MCF 10A (cell line): Measurements from ENCODE around the gene ENTR1. TPM values are rescaled to one million over a fixed set of nuclear protein-coding genes. Genes with fewer than 3 reads are reported as not detected.
A peak's percentile ranks its signal among the peaks of the same experiment; 100 is the strongest.

Experiments used
- BruUV-seq: library from RNA; stranded (reverse); fragments of 400-500 nt; replicated peaks from 2 replicates; lab custom pipeline; 2021; lab: Mats Ljungman, UMichigan
- CTCF ChIA-PET: fragments of 300-600 bp; sonication (Branson Sonifier 250); formaldehyde crosslinking; extraction: SDS; loops from one replicate; lab custom pipeline; 2021; ENCODE audit warnings: antibody characterized with exemption, inconsistent platforms; lab: Yijun Ruan, JAX
- POLR2A ChIA-PET: fragments of 300-600, 350-650 bp; sonication (Branson Sonifier 250); formaldehyde crosslinking; extraction: SDS; loops from one replicate; lab custom pipeline; 2020; ENCODE audit warnings: antibody characterized with exemption, inconsistent platforms; lab: Yijun Ruan, JAX
- DNase-seq: peaks from one replicate; pipeline ENCODE4 v3.0.0-alpha.2; 2018; ENCODE audit not compliant: unreplicated experiment
- H3K27ac Mint-ChIP-seq: one replicate; pipeline ENCODE4 v1.8.0; 2022; ENCODE audit warnings: mild to moderate bottlenecking, low read depth, mixed read lengths; ENCODE audit not compliant: unreplicated experiment
- H3K27me3 Mint-ChIP-seq: one replicate; pipeline ENCODE4 v1.8.0; 2022; ENCODE audit warnings: mixed read lengths; ENCODE audit not compliant: insufficient read depth, unreplicated experiment
- H3K36me3 Mint-ChIP-seq: one replicate; pipeline ENCODE4 v1.8.0; 2022; ENCODE audit warnings: mild to moderate bottlenecking, moderate library complexity, mixed read lengths; ENCODE audit not compliant: insufficient read depth, unreplicated experiment
- H3K4me1 Mint-ChIP-seq: one replicate; pipeline ENCODE4 v1.8.0; 2022; ENCODE audit warnings: mixed read lengths; ENCODE audit not compliant: insufficient read depth, unreplicated experiment
- H3K4me3 Mint-ChIP-seq: one replicate; pipeline ENCODE4 v1.8.0; 2022; ENCODE audit warnings: mild to moderate bottlenecking, moderate library complexity, mixed read lengths; ENCODE audit not compliant: unreplicated experiment
- H3K9me3 Mint-ChIP-seq: one replicate; pipeline ENCODE4 v1.8.0; 2022; ENCODE audit warnings: mixed read lengths; ENCODE audit not compliant: unreplicated experiment
- intact Hi-C: fragments of 100-400 bp; cut with micrococcal nuclease; formaldehyde crosslinking; loops from 2 replicates; pipeline ENCODE4 v1.14.1; 2022
- total RNA-seq: library from RNA; stranded (reverse); gene quantifications from 2 replicates; pipeline ENCODE4 v1.2.3, GENCODE V29; 2022
- TF ChIP-seq, protein P1 (sequence below): fragments of 200-600 bp; IDR thresholded peaks from one replicate; pipeline ENCODE4 v1.8.0; 2022; ENCODE audit warnings: antibody characterized with exemption, mild to moderate bottlenecking; ENCODE audit not compliant: unreplicated experiment

Gene ENTR1
- total RNA-seq, 1 experiment from 2014 or later = 82.2 TPM

DNA sequence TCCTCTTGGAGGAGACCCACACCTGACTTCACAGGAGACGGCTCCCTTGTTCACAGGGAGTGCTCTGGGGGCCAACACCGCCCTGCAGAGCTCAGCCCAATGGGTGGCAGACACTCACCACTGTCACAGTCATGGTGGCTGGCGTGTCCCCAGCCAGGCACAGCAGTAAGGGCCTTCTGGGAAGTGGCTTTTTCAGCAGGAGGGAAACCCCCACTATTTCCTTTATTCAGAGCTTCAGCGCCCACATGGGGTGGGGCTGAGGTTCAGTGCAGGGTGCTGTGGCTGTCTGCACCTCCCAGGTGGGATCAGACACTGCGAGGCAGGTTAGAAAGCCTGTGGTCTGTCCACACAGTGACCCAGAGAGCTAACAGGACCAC is 6.9 kb downstream of the ENTR1 start:
- Mint-ChIP-seq H3K9me3 (no peaks in the 10 kb centered on the region), H3K27me3 (no peaks in the 10 kb centered on the region), H3K36me3 (peaks cover 58% of the 10 kb centered on the region), H3K4me3 (no peak overlapping the region), H3K4me1 (peaks cover 1% of the 10 kb centered on the region), H3K27ac (no peak overlapping the region)
- intact Hi-C loops = no loop called here
- no peak for DNase-seq
- TF ChIP-seq, protein P1, sequence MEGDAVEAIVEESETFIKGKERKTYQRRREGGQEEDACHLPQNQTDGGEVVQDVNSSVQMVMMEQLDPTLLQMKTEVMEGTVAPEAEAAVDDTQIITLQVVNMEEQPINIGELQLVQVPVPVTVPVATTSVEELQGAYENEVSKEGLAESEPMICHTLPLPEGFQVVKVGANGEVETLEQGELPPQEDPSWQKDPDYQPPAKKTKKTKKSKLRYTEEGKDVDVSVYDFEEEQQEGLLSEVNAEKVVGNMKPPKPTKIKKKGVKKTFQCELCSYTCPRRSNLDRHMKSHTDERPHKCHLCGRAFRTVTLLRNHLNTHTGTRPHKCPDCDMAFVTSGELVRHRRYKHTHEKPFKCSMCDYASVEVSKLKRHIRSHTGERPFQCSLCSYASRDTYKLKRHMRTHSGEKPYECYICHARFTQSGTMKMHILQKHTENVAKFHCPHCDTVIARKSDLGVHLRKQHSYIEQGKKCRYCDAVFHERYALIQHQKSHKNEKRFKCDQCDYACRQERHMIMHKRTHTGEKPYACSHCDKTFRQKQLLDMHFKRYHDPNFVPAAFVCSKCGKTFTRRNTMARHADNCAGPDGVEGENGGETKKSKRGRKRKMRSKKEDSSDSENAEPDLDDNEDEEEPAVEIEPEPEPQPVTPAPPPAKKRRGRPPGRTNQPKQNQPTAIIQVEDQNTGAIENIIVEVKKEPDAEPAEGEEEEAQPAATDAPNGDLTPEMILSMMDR = no peak
- CTCF ChIA-PET = no interaction called here
- BruUV-seq = no TSS peak
- POLR2A ChIA-PET = interaction anchor here (0.6 kb wide), 1 partner anchor 34 kb away, joined by 3 read pairs; no protein-coding TSS in a partner anchor

DNA sequence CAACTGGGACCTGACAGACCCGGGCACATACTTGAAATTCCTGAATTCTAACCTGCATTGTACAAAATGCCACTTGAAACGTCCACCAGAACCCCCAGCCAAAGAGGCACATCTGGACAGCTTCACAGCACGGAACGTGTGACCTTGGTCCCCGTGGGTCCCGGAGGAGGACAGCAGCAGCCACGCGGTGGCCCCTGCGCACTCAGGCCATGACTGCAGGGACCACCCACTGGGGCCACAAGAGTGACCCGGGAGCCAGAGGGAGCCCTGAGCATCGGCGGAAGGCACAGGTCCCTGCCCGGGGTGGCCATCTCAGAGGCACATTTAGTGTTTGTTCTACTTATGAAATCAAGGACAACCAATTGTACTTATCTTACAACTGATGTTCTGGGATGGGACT is 8.3 kb downstream of the ENTR1 start:
- no peak overlapping the region for H3K27ac Mint-ChIP-seq
- POLR2A ChIA-PET = interaction anchor here (0.7 kb wide), 1 partner anchor 8 kb away, joined by 3 read pairs; no protein-coding TSS in a partner anchor
- no peaks in the 10 kb centered on the region for H3K4me1 Mint-ChIP-seq
- H3K27me3 Mint-ChIP-seq = no peaks in the 10 kb centered on the region
- CTCF ChIA-PET = interaction anchor here (0.7 to 1.6 kb wide), 3 partner anchors 7 to 43 kb away, joined by 3 to 14 read pairs (median 3); partner anchors contain the start of gene DNLZ
- TF ChIP-seq, protein P1 = no peak
- peaks cover 50% of the 10 kb centered on the region for H3K36me3 Mint-ChIP-seq
- DNase-seq = no peak
- H3K4me3 Mint-ChIP-seq = no peak overlapping the region
- no peaks in the 10 kb centered on the region for H3K9me3 Mint-ChIP-seq
- no TSS peak for BruUV-seq
- intact Hi-C loops = no loop called here

DNA sequence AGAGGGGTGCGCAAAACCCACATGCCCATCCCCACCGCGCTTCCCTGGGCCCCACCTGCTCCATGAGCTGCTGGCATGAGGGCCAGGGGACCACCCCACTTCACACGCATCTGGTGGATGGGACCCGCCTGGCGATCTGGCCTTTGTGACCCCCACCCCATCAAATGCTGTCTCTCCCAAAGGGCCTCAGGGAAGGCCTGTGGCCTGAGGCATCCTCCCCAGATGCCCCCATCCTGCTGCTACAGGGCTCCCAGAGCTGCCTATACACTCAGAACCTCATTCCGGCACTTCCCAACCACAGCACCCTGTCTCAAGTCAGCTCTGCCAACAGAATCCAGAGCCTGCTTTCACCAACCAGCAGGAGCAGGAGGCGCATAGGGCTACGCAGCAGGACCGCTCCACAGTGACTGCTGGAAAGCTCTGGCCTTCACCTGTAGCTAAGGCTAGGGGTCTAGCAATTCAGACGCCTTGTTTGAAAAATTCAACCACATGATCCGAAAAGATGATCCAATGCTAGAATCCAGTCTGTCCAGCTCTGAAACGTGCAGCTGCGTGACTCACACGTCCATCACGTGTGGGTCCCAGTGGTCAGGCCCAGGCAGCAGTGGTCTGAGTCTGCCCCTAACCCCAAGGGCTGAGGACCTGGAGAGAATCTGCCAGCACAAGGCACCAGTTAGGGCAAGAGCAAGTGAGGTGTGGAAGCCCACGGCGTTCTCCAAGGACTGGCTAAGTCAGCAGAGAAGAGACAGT is 9.1 kb downstream of the ENTR1 start:
- TF ChIP-seq, protein P1 = no peak
- intact Hi-C loops = no loop called here
- ChIA-PET CTCF (interaction anchor here (0.6 to 1.6 kb wide), 17 partner anchors 8 to 663 kb away, joined by 3 to 14 read pairs (median 4); partner anchors contain the start of genes DNLZ and GPSM1), POLR2A (interaction anchor here (0.6 to 5.5 kb wide), 5 partner anchors 8 to 340 kb away, joined by 3 to 37 read pairs (median 3); partner anchors contain the start of genes DNLZ, ENTR1 and PMPCA)
- Mint-ChIP-seq H3K4me3 (no peak overlapping the region), H3K27me3 (no peaks in the 10 kb centered on the region), H3K27ac (peak overlapping the region; percentile 39), H3K4me1 (no peaks in the 10 kb centered on the region), H3K36me3 (peaks cover 50% of the 10 kb centered on the region), H3K9me3 (no peaks in the 10 kb centered on the region)
- DNase-seq = no peak
- no TSS peak for BruUV-seq
